ENCODE data around the gene RXRA. TPM values are rescaled to one million over a fixed set of nuclear protein-coding genes. Genes with fewer than 3 reads are reported as not detected.

Gene RXRA
- total RNA-seq, 3 donors from 2014 or later, result 31.0 to 63.0 (median 31.5) TPM

DNA sequence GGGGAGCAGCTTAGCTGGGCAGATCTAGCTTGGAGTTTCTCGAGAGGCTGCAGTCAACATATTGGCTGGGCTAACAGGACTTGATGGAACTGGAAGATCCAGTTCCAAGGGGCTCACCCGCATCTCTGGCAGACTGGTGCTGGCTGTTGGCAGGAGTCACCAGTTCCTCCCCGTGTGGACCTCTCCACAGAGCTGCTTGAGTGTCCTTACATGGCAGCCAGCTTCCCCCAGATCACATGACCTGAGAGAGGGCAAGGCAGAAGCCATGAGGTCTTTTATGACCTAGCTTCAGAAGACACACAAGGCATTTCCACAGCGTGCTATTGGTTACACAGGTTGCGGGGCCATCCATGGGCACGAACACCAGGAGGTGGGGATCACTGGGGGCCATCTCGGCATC lies 26.4 kb upstream of the RXRA start:
- DNase-seq (ENCODE audit: low spot score in 2 of 2), result peak; percentile 67 to 75
- Histone ChIP-seq H3K27ac (no peak overlapping the region), H3K27me3 (no peaks in the 10 kb centered on the region), H3K4me1 (no peaks in the 10 kb centered on the region), H3K4me3 (no peak overlapping the region), H3K36me3 (no peaks in the 10 kb centered on the region), H3K9me3 (no peaks in the 10 kb centered on the region)
- TF ChIP-seq POLR2A (IDR thresholded peaks at IDR 0.05) (no peak), POLR2AphosphoS5 (IDR thresholded peaks at IDR 0.05) (no peak)
- intact Hi-C loops (cut with DNase I; ENCODE audit: low total_unique reads), result no loop called here

DNA sequence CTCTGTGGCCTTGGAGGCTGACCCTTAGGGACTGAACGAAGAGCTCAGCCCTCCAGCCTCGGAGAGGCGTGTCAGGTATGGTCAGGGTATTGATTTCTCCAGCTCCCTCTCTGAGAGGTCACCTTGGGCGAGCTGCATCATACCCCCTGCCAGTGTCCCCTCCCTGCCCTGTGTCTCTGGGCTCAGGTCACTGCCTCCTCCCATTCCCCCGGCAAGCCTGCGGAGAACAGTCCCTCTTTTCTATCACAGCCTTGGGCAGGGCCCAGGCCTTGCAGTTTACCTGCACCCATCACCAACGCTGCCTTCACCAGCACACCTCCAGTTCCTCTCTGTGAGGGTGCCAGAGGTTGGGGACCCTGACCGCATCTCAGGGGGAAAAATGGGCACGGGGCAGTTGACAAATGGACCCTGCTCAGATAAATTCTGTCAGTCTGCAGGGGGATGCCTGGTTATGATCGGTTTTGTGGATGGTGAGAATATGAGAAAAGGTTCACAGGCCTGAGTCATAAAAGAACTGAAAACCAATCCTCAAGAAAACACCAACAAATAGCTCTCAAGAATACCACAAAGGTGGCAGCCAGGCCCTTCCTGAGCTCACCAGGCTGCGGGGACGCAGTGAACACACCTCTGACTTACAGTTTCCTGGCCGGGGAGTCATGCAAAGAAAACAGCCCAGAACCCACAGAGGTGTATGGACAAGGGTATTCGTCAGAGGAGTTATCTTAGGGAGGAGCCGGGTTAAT lies 24.7 kb upstream of the RXRA start:
- no peak overlapping the region for H3K4me3 ChIP-seq
- H3K27ac ChIP-seq, result no peak overlapping the region
- H3K9me3 ChIP-seq, result no peaks in the 10 kb centered on the region
- DNase-seq (ENCODE audit: low spot score in 2 of 2), result no peak
- no peaks in the 10 kb centered on the region for H3K27me3 ChIP-seq
- intact Hi-C loops (cut with DNase I; ENCODE audit: low total_unique reads), result no loop called here
- H3K4me1 ChIP-seq, result no peaks in the 10 kb centered on the region
- no peaks in the 10 kb centered on the region for H3K36me3 ChIP-seq
- TF ChIP-seq POLR2A (IDR thresholded peaks at IDR 0.05) (no peak), POLR2AphosphoS5 (IDR thresholded peaks at IDR 0.05) (no peak)
- TF ChIP-seq, protein P1, sequence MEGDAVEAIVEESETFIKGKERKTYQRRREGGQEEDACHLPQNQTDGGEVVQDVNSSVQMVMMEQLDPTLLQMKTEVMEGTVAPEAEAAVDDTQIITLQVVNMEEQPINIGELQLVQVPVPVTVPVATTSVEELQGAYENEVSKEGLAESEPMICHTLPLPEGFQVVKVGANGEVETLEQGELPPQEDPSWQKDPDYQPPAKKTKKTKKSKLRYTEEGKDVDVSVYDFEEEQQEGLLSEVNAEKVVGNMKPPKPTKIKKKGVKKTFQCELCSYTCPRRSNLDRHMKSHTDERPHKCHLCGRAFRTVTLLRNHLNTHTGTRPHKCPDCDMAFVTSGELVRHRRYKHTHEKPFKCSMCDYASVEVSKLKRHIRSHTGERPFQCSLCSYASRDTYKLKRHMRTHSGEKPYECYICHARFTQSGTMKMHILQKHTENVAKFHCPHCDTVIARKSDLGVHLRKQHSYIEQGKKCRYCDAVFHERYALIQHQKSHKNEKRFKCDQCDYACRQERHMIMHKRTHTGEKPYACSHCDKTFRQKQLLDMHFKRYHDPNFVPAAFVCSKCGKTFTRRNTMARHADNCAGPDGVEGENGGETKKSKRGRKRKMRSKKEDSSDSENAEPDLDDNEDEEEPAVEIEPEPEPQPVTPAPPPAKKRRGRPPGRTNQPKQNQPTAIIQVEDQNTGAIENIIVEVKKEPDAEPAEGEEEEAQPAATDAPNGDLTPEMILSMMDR (IDR thresholded peaks at IDR 0.05), result no peak

DNA sequence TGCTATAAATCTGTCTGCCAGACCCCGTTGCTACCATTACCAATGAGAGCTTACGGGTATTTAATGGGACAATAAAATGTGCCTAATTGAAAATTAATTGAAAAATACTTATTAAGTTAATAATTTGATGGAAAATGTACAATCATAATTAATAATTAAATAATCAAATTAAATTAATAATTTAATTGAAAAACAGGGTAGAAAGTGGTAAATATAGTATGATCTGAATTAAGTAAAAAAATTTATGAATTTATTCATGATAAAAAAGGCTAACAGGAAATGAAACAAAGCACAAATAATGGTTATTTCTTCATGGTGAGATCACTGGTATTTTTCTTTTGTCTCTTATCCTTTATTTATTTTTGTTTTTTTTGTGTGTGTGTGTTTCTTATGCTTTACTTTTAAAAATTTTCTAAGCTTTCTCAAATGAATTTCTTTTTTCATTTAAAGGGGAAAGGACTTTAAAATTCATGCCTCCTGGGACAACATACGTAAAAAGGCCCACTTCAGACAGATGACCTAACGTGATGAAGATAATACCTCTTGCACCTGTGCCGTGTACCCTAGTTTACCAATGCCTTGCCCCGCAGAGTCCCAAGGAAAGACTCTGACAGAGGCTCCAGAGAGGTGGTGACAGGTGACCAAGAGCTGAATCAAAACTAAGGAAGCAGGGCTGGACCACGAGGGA lies 24.0 kb upstream of the RXRA start:
- Histone ChIP-seq H3K27me3 (no peaks in the 10 kb centered on the region), H3K27ac (no peak overlapping the region), H3K4me1 (no peaks in the 10 kb centered on the region), H3K4me3 (no peak overlapping the region), H3K36me3 (no peaks in the 10 kb centered on the region), H3K9me3 (no peaks in the 10 kb centered on the region)
- no peak for TF ChIP-seq POLR2A (IDR thresholded peaks at IDR 0.05)
- TF ChIP-seq, protein P1 (IDR thresholded peaks at IDR 0.05), result no peak
- TF ChIP-seq POLR2AphosphoS5 (IDR thresholded peaks at IDR 0.05), result no peak
- no peak for DNase-seq (ENCODE audit: low spot score in 2 of 2)
- intact Hi-C loops (cut with DNase I; ENCODE audit: low total_unique reads), result no loop called here

DNA sequence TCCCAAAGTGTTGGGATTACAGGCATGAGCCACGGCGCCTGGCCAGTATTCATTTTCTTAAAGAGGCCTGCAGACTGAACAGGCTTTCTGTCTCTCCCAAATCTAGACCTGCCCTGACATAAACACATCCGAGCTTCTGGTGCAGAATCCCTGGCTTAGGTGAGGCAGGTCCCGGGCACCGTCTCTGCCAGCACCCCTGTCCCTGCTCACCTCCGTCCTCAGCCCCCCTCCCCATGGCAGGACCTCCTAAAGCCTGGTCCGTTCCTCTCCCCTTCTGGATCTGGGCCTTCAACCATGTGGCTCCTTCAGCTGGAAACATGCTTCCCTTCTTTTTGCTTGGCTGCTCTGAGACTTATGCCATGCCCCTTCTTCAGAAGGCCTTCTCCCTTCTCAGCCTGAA lies 22.7 kb upstream of the RXRA start:
- Histone ChIP-seq H3K4me3 (no peak overlapping the region), H3K4me1 (no peaks in the 10 kb centered on the region), H3K27me3 (no peaks in the 10 kb centered on the region), H3K36me3 (no peaks in the 10 kb centered on the region), H3K9me3 (no peaks in the 10 kb centered on the region), H3K27ac (no peak overlapping the region)
- TF ChIP-seq POLR2A (IDR thresholded peaks at IDR 0.05) (no peak), POLR2AphosphoS5 (IDR thresholded peaks at IDR 0.05) (no peak)
- TF ChIP-seq, protein P1 (IDR thresholded peaks at IDR 0.05), result no peak
- no peak for DNase-seq (ENCODE audit: low spot score in 2 of 2)
- intact Hi-C loops (cut with DNase I; ENCODE audit: low total_unique reads), result no loop called here

DNA sequence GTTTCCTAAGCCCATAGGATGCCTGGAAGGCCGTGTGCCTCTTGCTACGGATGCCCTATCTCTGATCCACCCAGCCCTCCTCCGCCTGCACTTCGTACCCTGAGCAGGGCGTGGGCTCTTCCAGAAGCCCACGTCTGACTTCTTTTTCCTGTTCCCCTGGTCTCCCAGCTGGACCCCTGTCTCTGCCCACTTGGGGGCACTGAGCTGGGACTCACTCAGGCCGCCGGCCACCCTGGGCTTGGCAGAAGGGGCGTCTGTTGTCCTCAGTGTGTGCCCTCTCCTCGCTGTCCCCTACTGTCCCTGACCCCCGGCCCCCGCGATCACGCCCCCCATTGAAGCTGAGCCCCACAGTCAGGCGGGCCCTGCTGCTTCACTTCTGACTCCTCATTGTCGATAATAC lies 22.0 kb upstream of the RXRA start:
- Histone ChIP-seq H3K27ac (no peak overlapping the region), H3K4me3 (no peak overlapping the region), H3K9me3 (no peaks in the 10 kb centered on the region), H3K27me3 (no peaks in the 10 kb centered on the region), H3K4me1 (no peaks in the 10 kb centered on the region), H3K36me3 (no peaks in the 10 kb centered on the region)
- TF ChIP-seq, protein P1 (IDR thresholded peaks at IDR 0.05), result no peak
- TF ChIP-seq POLR2A (IDR thresholded peaks at IDR 0.05) (no peak), POLR2AphosphoS5 (IDR thresholded peaks at IDR 0.05) (no peak)
- no peak for DNase-seq (ENCODE audit: low spot score in 2 of 2)
- intact Hi-C loops (cut with DNase I; ENCODE audit: low total_unique reads), result no loop called here
